ENCODE measurements around the gene NEFH.

The NEFH gene

GRCh38 chr22:29503811-29504372 is 23.9 kb downstream of the NEFH start:
- no peak for DNase-seq (ENCODE audit: low spot score)

DNA sequence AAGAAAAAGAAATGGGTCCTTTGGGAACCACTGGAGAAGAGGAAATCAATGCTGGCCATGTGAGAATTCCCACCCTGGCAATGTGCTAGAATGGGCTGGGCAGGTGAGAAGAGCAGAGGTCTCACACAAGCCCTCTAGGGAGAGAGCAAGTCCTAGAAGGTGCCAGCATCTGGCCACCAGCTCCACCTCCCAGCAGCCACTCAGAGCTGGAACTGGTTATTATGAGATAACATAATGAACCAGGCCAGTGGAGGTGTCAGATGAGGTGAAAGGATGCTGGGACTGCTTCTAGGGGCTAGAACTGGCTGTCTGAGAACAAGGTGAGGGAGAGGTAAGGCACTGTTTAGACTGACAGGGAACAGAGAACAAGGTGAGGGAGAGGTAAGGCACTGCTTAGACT is 29.3 kb downstream of the NEFH start:
- DNase-seq (ENCODE audit: low spot score) = no peak

- DNase-seq (ENCODE audit: low spot score) = no peak
These were observed 29.8 kb downstream of the NEFH start for GRCh38 chr22:29509815-29510214.

DNA sequence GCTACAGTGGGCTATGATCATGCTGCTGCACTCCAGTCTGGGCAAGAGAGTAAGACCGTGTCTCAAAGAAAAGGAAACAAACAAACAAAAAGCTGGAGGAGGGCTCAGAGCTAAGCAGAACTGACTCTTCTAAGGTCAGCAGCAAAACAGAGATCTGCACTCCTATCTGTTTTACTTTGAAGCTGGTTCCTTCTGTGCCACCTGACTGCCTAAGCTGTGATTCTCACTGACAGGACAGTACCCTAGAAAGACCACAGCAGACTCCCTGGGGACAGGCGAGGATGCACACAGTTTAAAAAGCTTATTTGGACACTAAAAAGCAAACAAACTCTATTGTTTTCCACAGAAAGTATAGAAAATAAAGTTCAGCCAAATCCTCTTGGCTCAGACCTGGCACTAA is 30.5 kb downstream of the NEFH start:
- DNase-seq (ENCODE audit: low spot score) = no peak

DNA sequence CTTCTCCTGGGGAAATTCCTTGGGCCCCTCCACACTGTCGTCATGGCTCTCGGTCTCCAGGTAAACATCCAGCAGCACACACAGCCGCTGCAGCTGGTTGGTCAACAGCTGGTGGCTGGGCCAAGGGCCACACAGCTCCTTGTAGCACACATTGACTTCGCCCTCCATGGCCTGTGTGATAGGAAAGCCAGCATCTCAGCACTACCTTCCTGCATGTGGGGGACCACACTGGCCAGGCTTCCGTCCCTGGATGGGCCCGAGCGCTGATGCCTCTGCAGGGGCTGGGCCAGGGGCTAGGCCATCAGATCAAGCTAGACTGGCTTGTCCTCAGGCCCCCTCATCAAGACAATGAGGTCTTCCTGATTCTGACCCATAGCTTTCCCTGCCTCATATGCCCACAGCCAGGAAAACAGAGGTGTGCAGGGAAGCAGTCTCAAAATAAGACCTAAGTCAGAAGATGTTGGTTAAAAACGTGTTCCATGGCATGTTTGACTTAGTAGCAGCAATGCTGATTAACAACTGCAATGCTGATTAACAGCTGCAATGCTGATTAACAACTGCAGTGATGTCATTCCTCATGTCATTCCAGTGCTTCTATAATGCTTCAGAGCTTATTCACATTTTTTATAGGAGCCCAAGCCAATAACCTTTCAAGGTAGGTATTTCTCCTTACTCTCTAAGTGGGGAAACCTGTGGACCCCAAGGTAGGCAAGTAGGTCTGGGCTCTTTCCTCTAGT is 31.3 kb downstream of the NEFH start:
- DNase-seq (ENCODE audit: low spot score) = no peak

DNA sequence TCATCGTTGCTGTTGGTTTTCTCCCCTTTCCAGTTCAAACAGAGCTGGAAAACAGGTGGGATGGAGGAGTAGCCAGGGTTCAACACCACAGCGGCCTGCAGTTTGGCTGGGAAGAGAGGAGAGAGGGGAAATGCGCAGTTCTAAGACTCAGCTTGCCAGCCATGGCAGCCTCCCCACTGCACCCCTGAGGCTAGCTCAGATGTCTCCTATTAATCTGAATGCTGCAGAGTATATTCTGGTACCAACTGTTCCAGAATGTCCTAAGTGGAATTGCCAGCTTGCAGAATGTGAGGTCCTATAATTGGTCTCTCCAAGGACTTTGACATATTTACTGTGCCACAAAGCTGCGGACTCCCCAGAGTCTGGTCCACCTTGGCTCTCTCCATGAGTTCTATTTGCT is 32.0 kb downstream of the NEFH start:
- DNase-seq (ENCODE audit: low spot score) = no peak

DNA sequence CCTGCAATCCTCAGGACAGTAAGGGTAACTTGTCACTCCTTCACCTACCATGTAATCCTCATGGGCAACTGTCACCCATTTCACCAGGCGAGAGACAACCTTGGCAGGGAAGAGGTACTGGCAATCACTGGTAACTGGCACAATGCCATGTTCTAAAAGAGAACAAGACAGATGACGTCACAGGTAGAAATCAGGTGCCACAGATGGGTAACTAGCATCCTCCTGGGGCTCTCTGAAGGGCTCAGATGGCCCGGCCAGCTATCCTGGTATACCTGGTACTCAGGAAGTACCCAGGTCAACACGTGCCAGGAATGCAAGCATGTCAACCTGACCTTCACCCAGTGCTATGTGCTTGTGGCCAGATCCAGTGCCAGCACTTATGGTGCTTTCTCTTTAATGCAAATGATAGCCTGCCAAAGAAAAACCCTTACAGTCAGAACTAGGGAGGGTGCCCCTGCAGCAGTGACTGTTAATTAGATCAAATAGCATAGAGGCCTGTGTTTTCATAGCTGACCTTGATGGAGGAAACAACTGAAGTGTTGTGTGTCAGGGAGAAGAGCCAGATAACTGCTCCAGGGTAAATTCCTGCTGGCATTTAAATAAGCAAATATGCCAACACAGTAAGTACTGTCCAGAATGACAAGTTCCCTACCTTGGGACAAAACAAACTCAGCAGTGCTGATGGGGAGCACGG is 37.3 kb downstream of the NEFH start:
- no peak for DNase-seq (ENCODE audit: low spot score)

DNA sequence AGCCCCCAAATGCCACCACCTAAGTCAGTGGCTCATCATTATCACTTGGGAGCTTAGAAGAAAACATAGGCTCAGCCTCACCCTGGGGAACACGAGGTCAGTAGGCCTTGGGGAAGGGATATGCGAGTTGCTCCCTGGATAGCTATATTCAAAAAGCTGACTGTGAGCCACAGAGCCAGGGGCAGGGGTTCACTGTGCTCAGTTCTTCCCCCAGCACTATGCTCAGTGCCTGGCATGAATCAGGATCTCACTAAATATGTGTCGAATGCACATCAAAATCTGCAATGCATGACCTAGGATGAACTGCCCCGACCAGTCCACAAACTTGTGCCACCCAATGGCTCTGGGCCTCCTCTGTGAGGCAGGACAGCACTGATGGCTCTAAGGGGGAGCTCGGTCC is 38.4 kb downstream of the NEFH start:
- no peak for DNase-seq (ENCODE audit: low spot score)

DNA sequence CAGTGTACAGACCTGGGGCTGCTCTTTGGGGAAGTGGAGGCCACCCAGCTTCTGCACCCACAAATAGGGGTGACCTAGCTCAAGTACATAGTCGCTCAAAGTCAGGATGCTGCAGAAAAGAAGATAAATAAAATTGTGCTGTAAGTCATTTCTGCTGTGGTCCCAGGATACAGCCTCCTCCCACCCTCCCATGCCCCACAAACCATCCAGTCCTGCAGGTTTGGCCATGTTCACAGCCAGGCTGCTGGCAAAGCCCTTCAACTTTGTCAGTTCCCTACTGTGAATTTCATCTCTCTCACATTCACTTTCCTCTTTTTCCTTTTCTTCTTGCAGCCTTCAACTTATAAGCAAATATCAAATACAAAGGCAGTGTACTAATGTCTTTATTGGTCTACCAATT is 40.0 kb downstream of the NEFH start:
- no peak for DNase-seq (ENCODE audit: low spot score)

DNA sequence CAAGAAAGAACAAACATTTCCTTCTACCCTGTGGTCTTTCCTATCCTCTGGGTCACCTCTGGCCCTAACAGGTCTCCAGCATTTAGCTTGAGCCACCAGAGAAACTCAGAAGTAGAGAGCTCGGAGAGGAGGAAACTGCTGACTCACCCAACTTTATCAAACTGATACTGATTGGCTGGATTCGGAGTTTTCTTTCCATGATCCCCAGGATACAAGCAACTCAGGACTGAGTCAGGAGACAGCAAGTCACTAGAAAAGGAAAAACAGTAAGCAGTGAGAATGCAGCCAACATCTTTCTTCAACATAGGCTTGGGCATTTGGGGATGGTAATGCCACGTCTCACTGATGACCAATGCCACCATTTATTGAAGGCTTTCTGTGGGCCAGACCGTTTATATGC is 40.8 kb downstream of the NEFH start:
- DNase-seq (ENCODE audit: low spot score) = no peak

- no peak for DNase-seq (ENCODE audit: low spot score)
These were observed 41.5 kb downstream of the NEFH start for GRCh38 chr22:29521526-29521925.

- DNase-seq (ENCODE audit: low spot score) = no peak
These were observed 43.7 kb downstream of the NEFH start for GRCh38 chr22:29523761-29524160.

GRCh38 chr22:29524442-29525191 is 44.6 kb downstream of the NEFH start:
- peak; percentile 41 for DNase-seq (ENCODE audit: low spot score)

DNA sequence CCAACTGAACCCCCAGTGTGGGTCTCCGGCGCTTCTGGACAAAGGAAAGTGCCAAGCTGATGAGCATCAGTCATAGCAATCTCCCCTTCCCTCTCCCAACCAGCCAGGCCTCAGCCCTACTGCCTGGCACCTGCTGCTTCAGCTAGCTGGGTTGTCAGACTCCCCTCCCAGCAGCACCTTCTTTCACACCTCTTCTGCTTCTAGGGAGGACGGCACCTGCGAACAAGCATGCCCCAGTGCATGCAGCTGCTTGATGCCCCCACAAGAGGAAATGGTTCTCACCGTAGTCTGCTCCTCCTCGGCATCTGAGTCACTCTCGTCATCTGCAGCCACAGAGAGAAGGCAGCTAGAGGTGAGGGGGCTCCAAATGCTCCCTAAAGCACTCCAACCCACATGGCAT is 48.1 kb downstream of the NEFH start:
- no peak for DNase-seq (ENCODE audit: low spot score)

DNA sequence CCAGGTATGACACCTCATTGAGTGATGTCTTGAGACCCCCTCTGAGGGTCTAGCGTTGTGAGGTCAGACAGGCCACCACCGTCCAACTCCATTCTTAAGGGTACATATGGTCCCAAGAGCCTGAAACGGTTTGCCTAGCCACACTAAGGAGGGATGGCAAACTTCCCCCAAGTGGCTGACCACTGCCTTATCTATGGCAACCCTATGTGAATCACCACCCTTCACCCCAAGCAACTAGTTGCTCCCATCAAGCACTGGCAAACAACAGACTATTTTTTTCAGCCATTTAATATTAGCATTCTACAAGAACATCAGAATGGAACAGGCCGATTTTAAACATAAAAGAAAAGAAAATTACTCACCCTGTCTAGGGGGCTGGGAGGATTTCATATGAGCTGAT is 50.7 kb downstream of the NEFH start:
- no peak for DNase-seq (ENCODE audit: low spot score)

- no peak for DNase-seq (ENCODE audit: low spot score)
These were observed 51.4 kb downstream of the NEFH start for GRCh38 chr22:29531419-29531818.

DNA sequence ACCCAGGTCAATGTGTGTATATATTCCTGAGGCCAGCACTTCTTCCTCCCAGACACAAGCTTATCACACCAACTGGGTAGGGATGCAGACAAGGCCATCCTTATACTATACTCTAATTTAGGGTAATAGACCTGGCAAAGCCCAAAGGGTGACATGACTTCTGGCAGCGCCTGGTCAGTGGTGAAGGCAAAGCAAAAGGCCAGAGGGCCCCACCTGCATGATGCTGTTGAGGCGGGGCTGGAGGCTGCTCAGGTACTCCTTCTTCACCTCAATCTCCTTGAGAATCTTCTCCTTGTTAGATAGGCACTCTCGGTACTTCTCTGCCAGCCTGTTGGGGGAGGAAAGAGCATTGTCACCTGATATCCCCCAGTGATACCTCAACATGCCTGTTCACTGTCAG is 56.4 kb downstream of the NEFH start:
- no peak for DNase-seq (ENCODE audit: low spot score)

DNA sequence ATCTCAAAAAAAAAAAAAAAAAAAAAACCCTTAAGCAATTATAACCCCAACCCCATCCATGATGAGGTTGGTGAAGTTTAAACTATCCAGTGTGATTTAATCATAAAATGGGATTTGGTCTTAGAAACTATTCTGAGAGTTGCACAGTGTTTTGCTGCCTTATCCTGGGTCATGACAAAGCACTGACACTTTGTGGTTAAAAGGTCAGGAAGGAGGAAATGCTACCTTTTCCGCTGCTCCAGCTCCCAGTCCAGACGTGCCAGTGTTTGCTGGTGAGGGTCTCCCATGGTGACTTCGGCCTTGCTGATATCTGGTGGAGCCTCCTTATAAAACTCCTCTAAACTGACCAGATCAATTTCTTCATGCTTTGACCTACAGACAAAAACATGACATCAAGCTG is 59.1 kb downstream of the NEFH start:
- DNase-seq (ENCODE audit: low spot score) = no peak

All from germinal center (tissue), 1 donor.